Gastrocnemius medialis (tissue), 4 donors: ENCODE results near the gene LIPE. TPM values are rescaled to one million over a fixed set of nuclear protein-coding genes. Genes with fewer than 3 reads are reported as not detected.
A peak's percentile ranks its signal among the peaks of the same experiment; 100 is the strongest.

ENCODE experiments used
- ATAC-seq, 2 donors: fragments of 150-250 bp; one replicate each; pipeline ENCODE4 v1.9.1; 2016
- DNase-seq, 2 donors: peaks; one replicate each; pipeline ENCODE4 v3.0.0-alpha.2; 2019
- H3K27ac ChIP-seq, 4 donors: fragments of 200-600 bp; sonication (generic); 1 replicate in 1 of 4; 2 replicates in 3 of 4; pipeline ENCODE4 v1.5.1; 2016 to 2018; ENCODE audit warnings: mild to moderate bottlenecking in 2 of 4, moderate library complexity in 1 of 4
- H3K27me3 ChIP-seq, 3 donors: fragments of 200-600 bp; sonication (generic) in 2 of 3; 1 replicate in 1 of 3; 2 replicates in 2 of 3; pipeline versions ENCODE4 v1.5.1 to v1.6.0; 2016 to 2019; ENCODE audit warnings: mild to moderate bottlenecking in 1 of 3, moderate library complexity in 1 of 3
- H3K36me3 ChIP-seq, 2 donors: fragments of 200-600 bp; sonication (generic) in 1 of 2; one replicate each; pipeline ENCODE4 v1.5.1; 2017 to 2018
- H3K4me1 ChIP-seq, 2 donors: fragments of 200-600 bp; sonication (generic) in 1 of 2; one replicate each; pipeline ENCODE4 v1.5.1; 2016 to 2017; ENCODE audit warnings: mild to moderate bottlenecking in 2 of 2
- H3K4me3 ChIP-seq, 4 donors: fragments of 200-600 bp; sonication (generic) in 3 of 4; 1 replicate in 1 of 4; 2 replicates in 3 of 4; pipeline ENCODE4 v1.5.1; 2016 to 2019; ENCODE audit warnings: mild to moderate bottlenecking in 2 of 4
- H3K9me3 ChIP-seq, 3 donors: fragments of 200-600 bp; sonication (generic) in 2 of 3; 1 replicate in 1 of 3; 2 replicates in 2 of 3; pipeline ENCODE4 v1.5.1; 2016 to 2019
- POLR2A ChIP-seq, 2 donors: fragments of 450-650 bp; IDR thresholded peaks; one replicate each; pipeline ENCODE4 v1.6.1; 2017; ENCODE audit warnings: antibody characterized with exemption in 2 of 2, mild to moderate bottlenecking in 2 of 2, moderate library complexity in 2 of 2
- in situ Hi-C, 4 donors: fragments of 200-750 bp; cut with MboI; loops; one replicate each; pipeline versions ENCODE4 v1.15.0 to v1.8.0; 2017; ENCODE audit warnings: low sequenced_read_pairs in 4 of 4
- intact Hi-C: fragments of 100-400 bp; cut with DNase I; formaldehyde crosslinking; loops from one replicate; pipeline ENCODE4 v1.15.1; 2023; ENCODE audit warnings: low total_unique reads
- total RNA-seq, 4 donors: library from RNA; depleted of rRNA; stranded (reverse); fragments of >200 nt; gene quantifications; one replicate each; pipeline versions ENCODE4 v1.1.0 to v1.2.3, GENCODE V29; 2016
- TF ChIP-seq, protein P1 (sequence below), 5 experiments: fragments of 450-650 bp in 3 of 5; fragments of 200-600 bp in 2 of 5; sonication (generic) in 2 of 5; IDR thresholded peaks in 4 of 5; conservative IDR thresholded peaks in 1 of 5; 1 replicate in 4 of 5; 2 replicates in 1 of 5; pipeline ENCODE4 v1.5.1; 2016 to 2019; ENCODE audit warnings: antibody characterized with exemption in 5 of 5, mild to moderate bottlenecking in 3 of 5, moderate library complexity in 3 of 5

LIPE gene
- total RNA-seq, 4 donors from 2014 or later, result 6.9 to 44.5 (median 13.7) TPM

DNA sequence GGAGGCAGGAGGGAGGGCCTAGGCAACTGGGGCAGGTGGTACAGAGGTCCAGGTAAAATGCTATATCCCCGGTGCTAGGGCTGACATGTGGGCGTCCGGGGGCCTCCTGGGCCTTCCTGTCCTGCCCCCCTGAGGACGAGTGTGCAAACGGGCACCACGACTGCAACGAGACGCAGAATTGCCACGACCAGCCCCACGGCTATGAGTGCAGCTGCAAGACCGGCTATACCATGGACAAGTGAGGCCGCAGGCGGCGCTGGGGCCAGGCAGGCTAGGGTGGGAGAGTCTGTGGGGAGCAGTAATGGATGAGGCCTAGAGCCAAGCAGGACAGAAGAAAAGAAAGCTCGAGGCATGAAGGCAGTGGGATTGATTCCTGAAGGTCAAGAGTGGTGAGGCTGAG lies 58.4 kb downstream of the LIPE start:
- Histone ChIP-seq H3K27ac (no peak overlapping the region), H3K27me3 (no peaks in the 10 kb centered on the region), H3K4me3 (no peak overlapping the region), H3K9me3 (no peaks in the 10 kb centered on the region), H3K4me1 (peaks cover 0 to 9% of the 10 kb centered on the region in 2 donors), H3K36me3 (peaks cover 0 to 5% of the 10 kb centered on the region in 2 donors)
- no peak for TF ChIP-seq POLR2A (IDR thresholded peaks at IDR 0.05)
- TF ChIP-seq, protein P1, sequence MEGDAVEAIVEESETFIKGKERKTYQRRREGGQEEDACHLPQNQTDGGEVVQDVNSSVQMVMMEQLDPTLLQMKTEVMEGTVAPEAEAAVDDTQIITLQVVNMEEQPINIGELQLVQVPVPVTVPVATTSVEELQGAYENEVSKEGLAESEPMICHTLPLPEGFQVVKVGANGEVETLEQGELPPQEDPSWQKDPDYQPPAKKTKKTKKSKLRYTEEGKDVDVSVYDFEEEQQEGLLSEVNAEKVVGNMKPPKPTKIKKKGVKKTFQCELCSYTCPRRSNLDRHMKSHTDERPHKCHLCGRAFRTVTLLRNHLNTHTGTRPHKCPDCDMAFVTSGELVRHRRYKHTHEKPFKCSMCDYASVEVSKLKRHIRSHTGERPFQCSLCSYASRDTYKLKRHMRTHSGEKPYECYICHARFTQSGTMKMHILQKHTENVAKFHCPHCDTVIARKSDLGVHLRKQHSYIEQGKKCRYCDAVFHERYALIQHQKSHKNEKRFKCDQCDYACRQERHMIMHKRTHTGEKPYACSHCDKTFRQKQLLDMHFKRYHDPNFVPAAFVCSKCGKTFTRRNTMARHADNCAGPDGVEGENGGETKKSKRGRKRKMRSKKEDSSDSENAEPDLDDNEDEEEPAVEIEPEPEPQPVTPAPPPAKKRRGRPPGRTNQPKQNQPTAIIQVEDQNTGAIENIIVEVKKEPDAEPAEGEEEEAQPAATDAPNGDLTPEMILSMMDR (IDR thresholded peaks at IDR 0.05 in 4 of 5, conservative IDR thresholded peaks at IDR 0.05 in 1 of 5), result no peak
- intact Hi-C loops, result no loop called here
- DNase-seq (no peak), ATAC-seq (no peak)
- in situ Hi-C loops, result no loop called here

DNA sequence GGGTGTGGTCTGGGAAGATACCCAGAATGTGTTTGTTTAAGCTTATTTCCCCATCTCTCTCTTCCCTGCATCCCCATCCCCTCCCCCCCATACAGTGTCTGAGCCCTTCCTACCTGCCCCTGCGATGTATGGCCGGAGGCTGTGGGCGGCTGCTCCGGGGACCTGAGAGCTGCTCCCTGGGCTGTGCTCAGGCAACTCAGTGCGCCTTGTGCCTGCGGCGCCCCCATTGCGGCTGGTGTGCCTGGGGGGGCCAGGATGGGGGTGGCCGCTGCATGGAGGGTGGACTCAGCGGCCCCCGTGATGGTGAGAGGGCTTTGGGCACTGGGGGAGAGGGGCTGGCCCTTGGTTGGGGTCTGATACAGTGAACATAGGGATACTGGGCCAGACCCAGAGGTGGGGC lies 58.8 kb downstream of the LIPE start:
- Histone ChIP-seq H3K27ac (no peak overlapping the region), H3K4me1 (peaks cover 0 to 9% of the 10 kb centered on the region in 2 donors), H3K9me3 (no peaks in the 10 kb centered on the region), H3K27me3 (no peaks in the 10 kb centered on the region), H3K4me3 (no peak overlapping the region), H3K36me3 (peaks cover 0 to 8% of the 10 kb centered on the region in 2 donors)
- no peak for DNase-seq
- no peak for ATAC-seq
- intact Hi-C loops (no loop called here), in situ Hi-C loops (no loop called here)
- TF ChIP-seq POLR2A (IDR thresholded peaks at IDR 0.05), result no peak
- TF ChIP-seq, protein P1 (IDR thresholded peaks at IDR 0.05 in 4 of 5, conservative IDR thresholded peaks at IDR 0.05 in 1 of 5), result no peak

DNA sequence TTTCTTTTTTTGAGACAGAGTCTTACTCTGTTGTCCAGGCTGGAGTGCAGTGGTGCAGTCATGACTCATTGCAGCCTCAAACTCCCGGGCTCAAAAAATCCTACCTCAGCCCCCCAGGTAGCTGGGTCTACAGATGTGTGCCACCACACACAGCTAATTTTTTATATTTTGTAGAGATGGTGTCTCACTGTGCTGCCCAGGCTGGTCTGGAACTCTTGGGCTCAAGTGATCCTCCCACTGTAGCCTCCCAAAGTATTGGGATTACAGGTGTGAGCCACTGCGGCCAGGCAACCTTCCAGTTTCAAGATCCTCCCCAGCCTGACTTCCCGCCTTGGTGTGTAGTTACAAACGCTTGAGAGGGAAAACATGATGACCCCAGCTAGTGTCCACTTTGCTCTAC lies 59.3 kb downstream of the LIPE start:
- Histone ChIP-seq H3K9me3 (no peaks in the 10 kb centered on the region), H3K4me1 (peaks cover 0 to 9% of the 10 kb centered on the region in 2 donors), H3K27me3 (no peaks in the 10 kb centered on the region), H3K4me3 (no peak overlapping the region), H3K27ac (no peak overlapping the region), H3K36me3 (peaks cover 0 to 12% of the 10 kb centered on the region in 2 donors)
- no peak for ATAC-seq
- TF ChIP-seq, protein P1 (IDR thresholded peaks at IDR 0.05 in 4 of 5, conservative IDR thresholded peaks at IDR 0.05 in 1 of 5), result no peak
- TF ChIP-seq POLR2A (IDR thresholded peaks at IDR 0.05), result no peak
- intact Hi-C loops, result no loop called here
- no peak for DNase-seq
- in situ Hi-C loops, result no loop called here

DNA sequence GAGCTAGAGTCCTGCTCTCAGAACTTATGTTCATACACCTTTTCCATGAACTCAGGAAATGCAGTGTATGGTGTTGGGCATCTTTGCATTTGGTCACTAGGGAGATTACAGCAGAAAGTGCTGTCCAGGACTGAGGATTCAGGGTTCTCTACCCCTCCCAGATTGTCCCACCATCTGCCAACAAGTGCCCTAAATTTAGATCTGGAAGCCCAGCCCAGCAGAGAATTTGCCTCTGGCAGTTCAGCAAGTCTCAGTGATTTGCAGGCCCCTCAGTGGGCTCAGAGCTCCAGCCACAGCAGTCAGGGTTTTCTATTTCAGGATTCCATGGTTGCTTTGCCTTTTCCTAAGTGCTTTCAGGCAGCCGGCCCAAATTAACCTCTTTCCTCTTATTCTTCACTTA lies 60.5 kb downstream of the LIPE start:
- intact Hi-C loops, result no loop called here
- Histone ChIP-seq H3K36me3 (peaks cover 0 to 16% of the 10 kb centered on the region in 2 donors), H3K27me3 (no peaks in the 10 kb centered on the region), H3K9me3 (no peaks in the 10 kb centered on the region), H3K27ac (peak overlapping the region in 2 of 4 donors; percentile 14 to 65), H3K4me1 (peaks cover 0 to 9% of the 10 kb centered on the region in 2 donors), H3K4me3 (no peak overlapping the region)
- TF ChIP-seq POLR2A (IDR thresholded peaks at IDR 0.05), result no peak
- TF ChIP-seq, protein P1 (IDR thresholded peaks at IDR 0.05 in 4 of 5, conservative IDR thresholded peaks at IDR 0.05 in 1 of 5), result no peak
- ATAC-seq (no peak), DNase-seq (no peak)
- in situ Hi-C loops, result no loop called here
